HG02642 (cell line): ENCODE measurements around the gene DCLK2.

Experiments used
- ATAC-seq: cut with Tn5 transposase; IDR thresholded peaks from one replicate; pipeline ENCODE4 v1.9.1; 2021; ENCODE audit warnings: mild to moderate bottlenecking; ENCODE audit not compliant: unreplicated experiment, poor library complexity

DCLK2 gene

DNA sequence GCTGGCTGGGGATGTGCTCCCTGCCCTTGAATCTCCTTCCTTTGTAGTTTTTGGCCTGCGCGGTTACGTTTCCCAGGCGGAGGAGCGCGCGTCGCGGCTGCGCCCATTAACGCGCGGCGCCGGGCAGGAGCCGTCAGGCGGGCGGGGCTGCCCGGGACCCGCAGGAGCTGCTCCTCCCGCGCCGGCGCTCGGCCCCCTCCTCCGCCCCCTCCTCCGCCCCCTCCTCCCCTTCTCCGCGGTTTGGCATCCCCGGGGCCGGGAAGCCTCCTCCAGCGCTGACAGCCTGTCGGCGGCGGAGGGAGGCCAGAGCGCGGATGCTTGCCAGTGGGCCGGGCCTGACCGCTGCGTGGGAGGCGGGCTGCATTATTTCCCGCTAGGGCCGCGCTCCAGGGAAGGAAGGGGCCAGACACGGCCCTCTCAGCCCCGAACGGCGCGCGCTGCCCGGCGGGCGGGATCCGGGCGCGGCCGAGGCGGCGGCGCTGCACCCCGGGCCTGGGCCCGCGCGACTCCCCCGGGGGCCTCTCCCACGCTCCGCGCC lies at the start of gene DCLK2:
TSS of gene DCLK2 (plus strand) at position 405 of the 538 bp plus-strand sequence. CDS start 583 bp downstream, outside the sequence.
- ATAC-seq, result peak; percentile 49

DNA sequence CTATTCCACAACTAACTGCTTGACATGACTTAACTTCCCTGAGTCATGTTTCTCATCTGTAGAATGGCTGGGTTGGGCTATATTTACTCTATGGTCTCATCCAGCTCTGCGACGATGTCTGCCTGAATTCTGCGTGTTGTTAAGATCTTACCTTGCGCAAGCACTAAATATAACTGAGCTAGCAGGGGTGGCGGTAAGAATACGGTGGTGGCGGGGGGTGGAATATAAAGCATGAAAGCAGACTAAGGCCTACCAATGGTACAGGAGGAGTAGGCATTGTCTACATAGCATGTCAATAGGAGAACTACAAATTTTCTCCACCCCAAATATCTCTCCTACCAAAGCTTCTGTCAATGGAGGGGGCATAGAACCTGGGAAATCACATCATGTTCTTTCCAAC lies 45.7 kb upstream of the DCLK2 start:
- no peak for ATAC-seq

DNA sequence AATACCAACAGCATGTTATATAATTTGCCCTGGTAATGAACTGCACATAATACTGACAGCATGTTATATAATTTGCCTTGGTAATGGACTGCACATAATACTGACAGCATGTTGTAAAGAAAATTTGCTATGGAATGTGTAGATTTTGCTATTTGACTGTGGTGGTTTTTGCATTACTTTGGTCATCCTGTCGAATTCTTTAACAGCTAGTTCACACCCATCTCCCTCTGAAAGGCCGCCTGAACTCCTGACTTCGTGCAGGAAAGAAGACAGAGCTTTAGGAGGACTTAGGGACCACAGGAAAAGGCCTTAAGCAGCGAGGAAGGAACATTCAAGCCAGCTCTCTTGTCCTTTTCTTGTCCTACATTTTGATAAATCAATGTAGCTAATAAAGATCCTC lies 45.2 kb upstream of the DCLK2 start:
- no peak for ATAC-seq

DNA sequence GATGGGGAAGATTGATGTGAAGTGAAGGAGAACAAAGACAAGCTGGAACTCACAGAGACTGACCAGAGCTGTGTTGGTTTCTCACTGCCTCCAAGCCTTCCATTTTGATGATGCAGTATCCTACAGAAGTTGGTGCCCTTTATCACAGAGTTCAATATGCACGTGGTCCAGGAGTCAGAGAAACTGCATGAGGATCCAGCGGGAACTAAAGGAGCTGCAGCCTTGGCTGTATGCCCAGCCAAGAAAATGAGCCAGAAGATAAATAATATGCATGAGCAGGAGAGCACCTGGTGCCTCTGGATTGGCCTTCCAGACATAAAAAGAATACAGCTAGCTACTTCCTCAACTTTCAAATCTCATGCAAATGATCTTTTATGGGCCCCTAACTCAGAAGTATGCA lies 44.3 kb upstream of the DCLK2 start:
- ATAC-seq, result no peak

DNA sequence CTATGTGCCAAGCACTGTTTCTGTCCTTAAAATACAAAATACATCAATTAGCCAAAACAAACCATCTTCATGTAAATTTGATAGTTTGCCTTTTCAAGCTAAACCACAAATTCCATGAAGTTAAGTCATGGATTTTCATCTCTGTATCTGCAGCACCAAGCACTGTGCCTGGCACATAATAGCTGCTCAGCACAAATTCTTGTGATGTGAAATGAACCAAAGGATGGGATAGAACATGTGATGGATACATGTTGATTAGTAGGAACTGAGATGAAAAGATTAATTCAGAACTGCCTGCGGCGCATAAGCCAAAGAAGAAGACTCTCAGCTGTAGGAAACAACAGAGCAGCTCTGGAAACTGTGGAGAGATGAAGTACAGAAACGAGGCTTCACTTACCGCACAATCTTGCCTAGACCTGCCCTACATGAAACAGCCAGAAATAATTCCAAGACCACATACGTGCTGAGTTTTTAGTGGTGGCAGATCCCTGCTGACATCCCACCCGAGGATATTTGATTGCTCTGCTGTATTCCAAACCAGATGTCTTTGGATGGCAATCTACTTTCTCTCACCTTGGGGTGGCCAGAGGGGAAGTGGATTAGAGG lies 40.9 kb upstream of the DCLK2 start:
- no peak for ATAC-seq

DNA sequence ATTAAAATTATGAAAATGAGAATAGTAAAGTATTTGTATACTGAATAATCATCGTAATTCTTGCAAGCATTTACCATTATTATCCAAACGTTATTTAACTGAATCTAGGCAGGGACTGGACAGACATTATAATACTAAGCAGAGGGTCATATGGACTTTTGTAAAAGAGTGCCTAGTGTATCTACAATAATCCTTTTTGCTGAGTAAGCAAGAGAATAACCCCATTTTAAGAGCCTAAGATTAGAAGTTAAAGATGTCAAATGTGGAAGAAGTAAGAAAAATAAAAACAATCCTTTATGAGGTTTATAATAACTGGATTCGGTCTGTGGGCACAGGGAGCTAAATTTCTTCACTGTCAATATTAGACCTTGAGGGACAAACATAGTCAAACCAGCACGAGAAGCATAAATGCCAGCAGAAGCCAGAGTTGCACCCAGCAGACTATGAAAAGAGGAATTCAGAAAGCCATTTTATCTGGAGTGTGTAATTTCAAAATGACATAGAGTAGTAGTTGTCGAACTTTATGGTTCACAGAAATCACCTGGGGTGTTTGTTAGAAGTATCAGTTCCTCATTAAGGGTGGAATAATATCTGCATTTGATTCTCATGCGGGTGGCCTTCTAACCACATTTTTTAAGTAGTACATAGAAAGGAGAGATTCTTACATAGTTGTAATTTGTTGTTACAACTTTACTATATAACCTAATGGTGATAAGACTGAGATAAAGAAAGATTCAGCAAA lies 39.7 kb upstream of the DCLK2 start:
- peak; percentile 87 for ATAC-seq

DNA sequence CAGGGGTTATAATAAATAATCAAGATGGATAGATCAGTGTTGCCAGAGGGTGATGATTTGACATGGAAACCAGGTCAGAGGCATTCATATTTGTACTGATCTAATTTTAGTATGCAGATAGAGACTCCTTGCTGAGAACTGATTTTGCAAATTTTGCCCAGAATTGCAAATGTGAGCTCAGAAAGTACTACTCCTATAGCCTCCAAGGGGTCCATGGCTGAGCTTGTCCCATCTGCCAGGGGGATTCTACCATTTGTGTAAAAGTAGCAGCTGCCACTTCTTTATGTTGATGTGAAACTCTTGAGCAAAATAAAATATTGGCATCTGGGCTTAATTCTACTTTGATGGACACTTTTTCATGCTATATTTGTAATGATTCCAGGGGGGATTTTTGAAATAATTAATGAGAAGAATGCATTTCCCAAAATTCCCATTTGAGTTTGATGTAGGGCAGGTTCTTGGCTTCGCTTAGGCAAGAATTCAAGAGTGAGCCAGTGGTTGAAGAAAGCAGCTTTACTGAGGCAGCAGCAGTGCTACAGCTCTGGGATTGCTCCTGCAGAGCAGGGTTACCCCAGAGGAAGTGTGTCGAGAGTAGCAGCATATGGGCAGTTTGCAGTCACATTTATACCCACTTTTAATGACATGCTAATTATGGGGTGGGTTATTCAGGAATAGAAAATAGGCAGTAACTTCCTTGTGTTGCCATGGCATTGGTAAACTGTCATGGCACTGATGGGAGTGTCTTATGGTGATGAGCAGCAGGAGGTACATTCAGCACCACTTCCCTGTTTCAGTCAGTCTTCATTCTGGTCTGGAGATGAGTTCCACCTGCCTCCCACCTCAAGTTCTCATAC lies 38.7 kb upstream of the DCLK2 start:
- ATAC-seq, result no peak

DNA sequence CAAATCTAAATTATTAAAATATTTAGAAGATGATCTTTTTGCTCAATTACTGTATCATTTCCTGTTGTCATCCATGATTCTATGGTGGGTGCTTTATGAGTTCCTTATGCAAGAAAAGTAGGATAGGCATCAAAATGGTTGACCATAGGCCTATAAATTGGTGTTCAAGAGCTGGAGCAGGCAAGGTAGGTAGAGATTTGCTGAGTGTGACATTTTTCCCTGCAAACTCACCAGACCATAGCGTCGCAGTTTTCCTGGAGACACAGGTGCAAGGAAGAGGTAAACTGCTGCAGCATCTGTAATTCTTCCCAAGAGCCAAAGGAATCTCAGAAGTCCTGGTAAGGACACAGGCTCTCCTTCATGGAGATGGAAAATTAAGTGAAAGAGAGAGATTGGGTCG lies 33.7 kb upstream of the DCLK2 start:
- no peak for ATAC-seq

DNA sequence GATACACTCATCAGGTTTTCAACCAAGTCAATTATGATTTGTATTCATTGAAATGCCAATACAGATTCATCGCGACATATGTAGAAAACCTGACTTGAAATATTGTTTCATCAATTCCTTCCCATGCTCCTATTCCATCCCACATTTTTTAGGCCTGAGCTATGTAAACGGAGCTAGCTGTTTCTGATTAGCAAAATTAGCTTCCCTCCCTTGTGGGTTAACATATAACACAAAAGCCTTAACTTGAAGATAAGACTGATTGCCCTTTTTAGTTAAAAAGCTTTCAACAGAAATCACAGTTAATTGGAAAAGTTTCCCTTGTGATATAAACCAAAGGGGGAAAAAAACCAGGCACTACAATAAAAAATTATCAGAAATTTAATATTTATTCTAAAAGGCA lies 32.8 kb upstream of the DCLK2 start:
- no peak for ATAC-seq

DNA sequence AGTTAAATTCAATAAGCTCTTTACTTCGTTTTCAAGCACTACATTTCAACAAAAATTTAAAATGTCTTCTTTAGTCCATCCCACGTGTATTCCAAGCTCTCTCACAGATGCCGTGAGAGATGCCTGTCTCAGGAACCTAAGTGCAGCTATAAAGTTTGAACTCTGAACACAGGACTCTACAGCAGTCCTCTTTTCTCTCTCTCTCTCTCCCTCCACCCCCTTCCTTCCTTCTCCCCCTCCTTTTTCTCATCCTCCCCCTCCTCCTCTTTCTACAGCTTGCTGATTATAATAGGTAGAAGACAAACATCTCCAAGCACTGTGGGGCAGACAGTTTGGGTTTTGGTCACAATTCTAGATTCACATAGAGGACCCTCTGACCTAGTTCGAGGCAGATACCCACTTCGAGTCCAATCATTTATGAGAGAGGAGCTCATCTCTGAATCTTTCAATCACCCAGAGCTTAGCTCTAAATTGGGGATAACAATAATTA lies 31.5 kb upstream of the DCLK2 start:
- no peak for ATAC-seq

DNA sequence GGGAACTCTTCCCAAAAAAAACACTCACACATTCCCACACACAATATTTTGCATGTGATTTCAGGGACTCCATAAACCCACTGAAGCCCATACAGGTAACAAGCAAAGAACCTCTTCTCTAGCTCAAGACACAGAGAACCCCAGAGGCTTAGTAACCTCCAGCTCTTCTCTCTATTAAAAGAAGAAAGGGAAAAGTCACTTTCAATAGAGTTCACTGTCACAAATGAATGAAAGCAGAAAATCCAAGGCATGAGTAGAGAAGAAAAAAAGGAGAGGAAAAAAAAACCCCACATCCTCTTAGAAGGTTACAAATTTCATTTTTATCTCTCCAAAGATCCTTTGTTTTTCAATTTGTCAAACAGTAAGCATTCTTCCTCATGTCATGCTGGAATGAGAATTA lies 30.7 kb upstream of the DCLK2 start:
- no peak for ATAC-seq

DNA sequence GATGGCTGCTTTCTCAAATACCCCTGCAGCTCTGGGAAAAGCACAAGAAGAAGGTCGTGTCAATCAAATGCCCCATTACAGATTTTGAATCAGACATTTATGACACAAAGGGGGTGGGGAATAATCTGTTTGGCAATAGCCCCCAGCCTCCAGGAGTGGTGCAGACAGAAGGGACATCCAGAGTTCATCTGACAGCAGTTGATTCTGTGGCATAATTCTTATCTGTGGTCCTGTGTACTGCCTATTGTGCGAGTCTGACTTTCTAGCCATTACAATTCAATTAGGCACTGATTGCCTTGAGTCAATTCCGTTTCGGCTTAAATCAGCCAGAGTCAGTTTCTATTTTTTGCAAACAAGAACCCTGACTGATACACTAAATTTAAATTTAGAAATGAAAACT lies 28.6 kb upstream of the DCLK2 start:
- ATAC-seq, result no peak

DNA sequence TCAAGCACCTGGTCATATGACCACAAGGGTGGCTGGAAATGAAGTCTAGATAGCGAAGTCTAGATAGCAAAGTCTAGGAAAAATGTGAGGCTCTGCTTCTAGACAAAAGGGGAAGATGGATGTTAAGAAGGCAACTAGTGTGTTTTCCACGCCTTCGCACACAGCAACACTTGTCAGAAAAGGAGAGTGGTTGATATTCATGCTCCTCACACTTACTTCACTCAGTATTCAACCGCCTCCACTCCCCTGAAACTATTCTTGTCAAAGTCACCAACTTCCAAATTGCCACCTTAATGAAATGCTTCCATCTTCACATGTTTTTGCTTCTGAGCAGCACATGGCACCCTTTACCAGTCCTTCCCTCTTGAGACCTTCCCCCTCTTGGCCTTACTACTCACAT lies 27.7 kb upstream of the DCLK2 start:
- no peak for ATAC-seq

DNA sequence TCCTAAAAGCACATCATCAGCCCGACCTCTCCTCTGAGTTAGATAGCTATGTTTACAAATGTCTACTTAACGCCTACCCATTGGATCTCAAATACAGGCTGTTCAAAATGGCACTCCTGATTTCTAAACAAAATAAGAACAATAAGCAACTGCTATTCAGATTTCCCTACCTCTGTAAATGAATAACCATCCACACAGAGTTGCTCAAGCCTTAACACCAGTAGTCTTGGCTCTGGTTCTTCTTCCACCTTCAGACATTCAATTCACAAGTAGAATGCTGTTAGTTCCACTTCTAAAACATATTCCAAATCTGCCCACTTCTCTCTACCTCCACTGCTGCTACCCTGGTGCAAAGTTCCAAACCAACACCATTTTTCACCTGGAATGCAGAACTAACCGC lies 27.1 kb upstream of the DCLK2 start:
- ATAC-seq, result no peak

DNA sequence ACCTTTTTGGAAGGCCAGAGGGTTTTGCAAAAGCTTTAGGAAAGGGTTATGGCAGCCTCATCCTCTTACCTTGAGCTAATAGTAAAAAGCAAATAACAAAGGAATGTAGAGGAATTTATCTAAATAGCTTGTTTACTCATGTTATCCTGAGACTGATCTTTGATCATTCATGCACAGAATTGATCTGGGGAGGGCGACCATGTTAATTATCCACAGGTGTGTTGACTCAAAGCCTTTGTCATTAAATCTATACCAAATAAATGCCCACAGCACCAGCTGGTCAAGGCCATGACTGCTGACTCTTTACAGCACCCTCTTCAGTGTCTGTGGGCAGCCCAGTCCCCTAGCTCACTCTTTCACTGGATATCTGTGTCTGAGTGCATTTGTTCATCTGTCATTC lies 22.8 kb upstream of the DCLK2 start:
- no peak for ATAC-seq

DNA sequence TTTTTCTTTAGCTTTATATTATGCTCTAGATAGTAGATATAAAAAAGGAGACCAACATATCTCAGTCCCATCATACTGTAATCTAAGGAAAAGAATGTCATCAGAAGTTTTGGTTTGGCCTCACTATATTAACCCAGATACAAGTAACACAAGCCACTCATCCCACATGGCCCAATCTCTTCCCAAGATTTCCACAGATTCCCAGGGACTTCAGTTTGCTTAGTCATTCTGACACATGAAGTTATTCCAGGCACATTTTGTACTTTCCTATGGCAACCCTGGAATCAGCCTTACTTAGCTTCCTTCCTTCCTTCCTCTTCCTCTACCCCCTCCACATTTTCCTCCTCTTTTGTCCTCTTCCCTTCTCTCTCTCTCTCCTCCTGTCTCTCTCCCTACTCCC lies 21.7 kb upstream of the DCLK2 start:
- ATAC-seq, result no peak

DNA sequence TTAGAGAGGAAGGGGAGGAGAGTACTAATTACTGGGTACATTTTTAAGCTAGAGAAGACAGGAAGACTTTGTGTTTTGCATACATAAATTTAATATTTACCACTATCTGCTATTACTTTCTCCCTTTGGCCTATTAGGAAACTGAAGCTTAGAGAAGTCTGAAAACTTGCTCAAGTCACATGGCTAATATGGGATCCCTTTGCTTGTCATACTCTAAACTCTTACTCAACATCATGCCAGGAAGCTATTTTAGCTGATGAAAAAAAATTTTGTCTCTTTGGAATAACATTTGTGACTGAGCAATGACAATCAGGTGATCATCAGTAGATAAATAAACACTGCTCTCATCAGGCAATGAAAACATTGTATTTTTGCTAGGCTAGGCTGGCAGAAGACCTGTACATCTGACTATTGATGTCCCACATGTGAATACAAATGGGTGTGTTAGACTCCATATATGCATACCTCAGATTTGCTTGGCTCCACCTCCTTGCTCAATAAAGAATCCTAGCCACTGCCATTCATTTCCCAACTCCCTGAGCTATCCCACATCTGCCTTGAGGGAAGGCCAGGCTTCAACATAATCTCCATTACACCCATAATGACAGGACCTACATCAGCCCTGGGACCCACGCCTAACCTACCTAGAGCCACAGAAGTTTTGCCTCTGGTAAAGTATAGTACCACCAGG lies 17.0 kb upstream of the DCLK2 start:
- no peak for ATAC-seq

DNA sequence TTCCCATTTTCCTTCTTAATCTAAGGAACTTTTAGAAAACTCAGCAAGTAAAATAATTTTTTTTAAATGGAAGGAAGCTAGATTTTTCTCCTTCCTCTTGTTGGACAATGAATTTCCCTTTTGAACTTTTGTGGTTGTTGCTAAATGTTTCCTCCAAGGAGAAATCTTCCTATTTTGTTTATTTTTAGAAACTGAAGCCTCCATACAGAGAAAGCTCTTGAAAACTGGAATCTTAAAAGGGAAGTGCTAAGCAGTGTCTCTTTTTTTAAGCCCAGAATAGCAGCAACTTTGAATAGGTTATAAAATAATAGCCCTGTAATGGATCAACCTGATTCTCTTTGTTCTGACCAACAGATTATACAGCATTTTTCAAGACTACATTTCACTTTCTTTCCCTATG lies 15.1 kb upstream of the DCLK2 start:
- ATAC-seq, result no peak

DNA sequence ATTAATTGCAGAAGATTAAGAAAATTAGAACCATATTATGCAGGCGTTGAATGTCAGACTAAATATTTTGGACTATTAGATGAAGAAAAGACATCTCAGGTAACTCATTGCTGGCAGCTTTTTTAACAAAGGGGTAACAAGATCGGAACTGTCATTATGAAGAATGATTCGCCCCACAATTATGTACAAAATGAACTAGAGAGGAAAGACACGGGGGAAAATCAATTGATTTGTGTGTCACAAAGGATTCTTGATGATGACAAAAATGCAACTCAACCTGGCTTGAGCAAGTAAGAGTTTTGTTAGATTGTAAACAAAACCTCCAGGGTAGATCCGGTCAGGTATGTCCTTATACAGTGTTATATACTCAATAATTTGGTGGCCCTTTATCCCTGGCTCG lies 12.5 kb upstream of the DCLK2 start:
- ATAC-seq, result no peak

DNA sequence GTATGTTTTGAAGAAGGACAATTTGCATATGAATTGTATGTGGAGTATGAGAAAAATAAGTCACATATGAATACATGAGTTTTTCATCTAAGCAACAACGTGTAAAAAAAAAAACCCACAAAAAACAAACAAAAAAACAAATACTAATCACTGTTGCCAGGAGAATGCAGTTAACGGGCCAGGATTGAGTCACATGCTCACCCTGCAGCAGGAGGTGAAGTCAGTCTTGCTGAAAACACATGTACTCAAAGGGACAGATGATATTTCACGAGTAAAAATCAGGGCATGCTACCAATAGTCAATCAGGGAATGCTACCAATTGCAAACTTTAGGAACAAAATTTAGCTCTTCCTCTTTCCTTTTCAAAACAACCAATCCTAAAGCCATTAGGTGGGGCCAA lies 10.4 kb upstream of the DCLK2 start:
- no peak for ATAC-seq
